Erythroblast (primary cell): Measurements from ENCODE around the gene PRKAR1B.

Source experiments
- DNase-seq, 2 experiments: peaks; one replicate each; lab custom pipeline; 2025; lab: John Stamatoyannopoulos, UW
- GATA1 ChIP-seq: IDR thresholded peaks from 2 replicates; pipeline ENCODE4 v1.6.1; 2011; ENCODE audit warnings: low read depth, mild to moderate bottlenecking, control low read depth, low read length, moderate library complexity
- POLR2A ChIP-seq: IDR thresholded peaks from 2 replicates; pipeline ENCODE4 v1.6.1; 2011; ENCODE audit warnings: mild to moderate bottlenecking, low read length

Gene PRKAR1B

GRCh38 chr7:526460-527034 is 200.5 kb downstream of the PRKAR1B start:
- TF ChIP-seq POLR2A (no peak), GATA1 (no peak)
- DNase-seq, result no peak

GRCh38 chr7:525740-526139 is 201.3 kb downstream of the PRKAR1B start:
- TF ChIP-seq GATA1 (no peak), POLR2A (no peak)
- DNase-seq, result no peak

- no peak for TF ChIP-seq POLR2A
- no peak for TF ChIP-seq GATA1
- no peak for DNase-seq
Measured at GRCh38 chr7:524800-525199, 202.3 kb downstream of the PRKAR1B start.

DNA sequence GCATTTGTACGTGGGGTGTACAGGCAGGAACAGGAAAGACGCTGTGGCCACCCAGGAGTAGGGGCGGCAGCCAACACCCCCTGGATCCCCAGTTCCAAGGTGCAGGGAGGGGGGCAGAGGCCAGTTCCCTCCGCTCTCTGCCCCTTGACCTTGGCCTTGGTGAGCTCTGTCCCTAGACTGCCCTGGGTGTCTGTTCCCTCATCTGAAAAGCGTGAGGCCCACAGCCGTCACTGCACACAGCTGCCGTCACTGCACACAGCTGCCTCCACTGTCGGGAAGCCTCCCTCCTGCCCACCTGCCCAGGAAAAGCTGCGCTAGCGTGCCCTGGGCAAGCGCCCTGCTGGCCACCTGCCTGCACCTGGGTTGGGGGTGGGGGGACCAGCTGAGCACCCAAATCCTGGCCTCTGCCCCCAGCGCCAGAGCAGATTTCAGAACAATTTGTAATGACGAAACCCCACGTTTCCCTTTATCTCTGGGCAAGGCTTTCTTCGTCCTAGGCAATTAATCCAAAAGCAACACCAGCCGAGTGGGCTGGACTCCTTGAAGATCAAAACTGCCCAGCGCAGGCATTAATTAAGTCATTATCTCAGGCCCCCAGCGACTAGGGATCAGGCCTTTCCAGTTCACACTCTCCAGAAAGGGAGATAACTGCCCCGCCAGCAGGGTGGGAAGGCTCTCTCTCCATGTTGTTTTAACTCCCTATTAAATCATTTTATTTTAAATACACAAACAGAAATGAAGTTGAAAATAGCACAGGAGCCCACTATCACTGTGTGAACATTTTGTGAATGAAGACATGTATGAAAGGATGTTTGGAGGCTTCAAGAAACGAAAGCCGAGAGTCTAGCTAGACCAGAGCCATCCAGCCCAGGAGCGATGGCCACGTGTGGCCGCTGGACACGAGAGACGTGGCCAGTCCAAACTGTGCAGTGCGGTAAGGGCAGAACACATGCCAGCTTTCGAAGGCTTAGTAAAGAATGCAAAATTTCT is 203.4 kb downstream of the PRKAR1B start:
- TF ChIP-seq GATA1 (no peak), POLR2A (no peak)
- peak; percentile 15 to 49 for DNase-seq

DNA sequence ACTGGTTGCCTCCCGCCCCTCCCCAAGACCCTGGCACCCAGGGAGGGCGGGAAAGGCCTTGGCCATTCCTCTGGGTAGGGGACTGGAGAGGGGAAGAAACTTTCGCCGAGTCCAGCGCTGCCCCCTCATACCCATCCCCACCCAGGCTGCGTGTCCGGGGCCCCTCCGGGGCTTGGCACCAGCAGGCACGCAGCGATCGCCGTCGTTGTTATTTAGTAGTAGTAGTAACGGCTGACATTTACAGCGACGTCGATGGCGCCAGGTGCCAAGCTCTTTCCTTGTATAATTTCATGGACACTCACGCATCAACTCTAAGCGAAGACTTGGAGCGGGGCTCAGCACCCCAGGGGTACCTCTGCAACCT is 204.1 kb downstream of the PRKAR1B start:
- TF ChIP-seq POLR2A (no peak), GATA1 (no peak)
- no peak for DNase-seq

DNA sequence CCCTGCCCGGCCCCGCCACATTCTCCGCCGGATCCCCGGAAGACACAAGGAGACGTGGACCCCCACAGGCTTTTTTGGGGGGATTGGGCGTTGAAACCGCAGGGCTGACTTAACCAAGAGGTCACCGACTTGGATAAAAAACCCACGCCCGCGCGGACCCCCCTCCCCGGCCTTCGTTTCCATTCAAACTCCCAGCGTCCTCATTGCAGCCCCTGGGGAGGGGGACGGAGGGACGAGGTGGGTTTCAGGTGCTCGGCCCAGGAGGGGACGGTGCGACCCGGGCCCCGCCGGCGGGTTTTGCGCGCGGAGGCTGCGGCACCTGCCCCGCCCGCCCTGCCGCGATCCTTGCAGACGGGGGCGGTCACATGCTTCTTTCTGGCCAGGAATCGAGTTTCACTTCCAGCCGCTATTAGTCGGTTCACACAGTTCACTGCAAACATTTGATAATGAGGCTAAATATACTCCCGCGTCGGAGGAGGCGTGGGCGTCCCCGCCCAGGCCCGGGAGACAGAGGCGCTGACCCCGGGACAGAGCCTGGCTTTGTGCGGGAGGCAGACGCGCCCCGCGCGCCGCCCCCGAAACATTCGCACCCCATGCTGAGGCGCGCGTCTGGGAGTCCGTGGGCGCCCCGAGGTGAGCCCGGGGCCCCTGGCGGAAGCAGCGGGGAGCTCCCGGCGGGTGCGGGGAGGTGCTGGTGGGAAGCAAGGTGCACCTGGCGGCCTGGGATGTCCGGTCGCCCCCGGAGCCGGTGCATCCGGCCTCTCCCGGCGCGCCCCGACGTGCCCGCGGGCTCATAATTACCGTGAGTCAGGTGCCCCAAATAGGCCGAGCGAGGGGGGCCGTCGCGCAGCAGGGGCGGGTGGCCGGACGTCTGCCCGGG is 204.8 kb downstream of the PRKAR1B start:
- DNase-seq, result peak; percentile 54 to 63
- TF ChIP-seq POLR2A, result no peak
- TF ChIP-seq GATA1, result no peak

DNA sequence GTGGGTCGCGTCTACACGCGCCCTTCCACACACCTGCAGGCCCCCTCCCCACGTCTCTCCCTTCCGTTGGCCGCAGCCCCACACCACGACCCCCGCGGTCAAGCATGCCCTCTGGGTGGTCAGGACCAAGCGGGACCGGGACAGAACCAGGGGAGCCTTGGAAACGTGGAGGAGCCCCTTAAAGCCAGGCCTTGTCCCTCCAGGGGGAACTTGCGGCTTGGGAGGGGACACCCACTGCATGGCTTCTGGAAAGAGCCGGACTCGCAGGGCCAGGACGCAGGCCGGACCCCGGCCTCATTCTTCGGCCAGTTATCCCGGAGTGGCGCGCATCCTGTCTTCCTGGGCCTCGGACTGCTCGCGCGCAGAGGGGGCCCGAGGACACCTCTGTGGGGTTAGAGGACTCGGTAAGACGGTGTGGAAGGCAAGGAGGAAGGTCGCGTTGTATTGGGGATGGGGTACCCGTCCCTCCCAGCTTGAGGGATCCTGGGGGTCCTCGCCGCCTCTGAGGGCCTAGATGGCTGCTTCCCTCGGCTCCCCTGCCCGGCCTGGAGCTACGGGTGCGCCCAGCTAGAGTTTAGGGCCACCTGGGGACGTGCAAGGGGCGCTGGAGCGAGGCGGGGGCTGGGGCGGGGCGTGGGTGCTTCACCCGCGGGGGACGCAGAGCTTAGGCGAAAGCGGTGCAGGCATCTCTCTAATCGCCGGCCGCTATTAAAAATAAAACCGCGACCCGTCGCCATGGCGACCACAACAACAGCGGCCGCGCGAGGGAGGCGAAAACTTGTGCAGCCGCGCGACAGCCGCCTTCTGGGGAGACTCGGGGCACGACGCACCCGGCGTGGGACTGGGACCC is 205.6 kb downstream of the PRKAR1B start:
- peak; percentile 31 to 41 for DNase-seq
- TF ChIP-seq POLR2A (no peak), GATA1 (no peak)

- no peak for DNase-seq
- TF ChIP-seq GATA1, result no peak
- TF ChIP-seq POLR2A, result no peak
Measured at GRCh38 chr7:520503-521161, 206.4 kb downstream of the PRKAR1B start.

- TF ChIP-seq GATA1 (no peak), POLR2A (no peak)
- peak; percentile 35 to 51 for DNase-seq
Measured at GRCh38 chr7:519484-520390, 207.3 kb downstream of the PRKAR1B start, which contains the start of gene PDGFA. Gene PDGFA (minus strand): TSS chr7:519846. CDS start chr7:519001, 845 bp downstream.

- DNase-seq, result peak; percentile 22 to 58
Measured at GRCh38 chr7:518630-519483, 208.2 kb downstream of the PRKAR1B start.

More at GRCh38 chr7:518630-519483, 208.2 kb downstream of the PRKAR1B start:
- TF ChIP-seq POLR2A, result no peak
- TF ChIP-seq GATA1, result no peak
